ENCODE data around the gene CORO2B.
"Not testable (repeated sequence)": the region's sequence is repeated elsewhere in the genome, so short reads cannot be mapped to it uniquely, and the experiment has no call there.

CORO2B gene

GRCh38 chr15:68593341-68593740 lies 14.5 kb downstream of the CORO2B start:
- no peak for FAIRE-seq

DNA sequence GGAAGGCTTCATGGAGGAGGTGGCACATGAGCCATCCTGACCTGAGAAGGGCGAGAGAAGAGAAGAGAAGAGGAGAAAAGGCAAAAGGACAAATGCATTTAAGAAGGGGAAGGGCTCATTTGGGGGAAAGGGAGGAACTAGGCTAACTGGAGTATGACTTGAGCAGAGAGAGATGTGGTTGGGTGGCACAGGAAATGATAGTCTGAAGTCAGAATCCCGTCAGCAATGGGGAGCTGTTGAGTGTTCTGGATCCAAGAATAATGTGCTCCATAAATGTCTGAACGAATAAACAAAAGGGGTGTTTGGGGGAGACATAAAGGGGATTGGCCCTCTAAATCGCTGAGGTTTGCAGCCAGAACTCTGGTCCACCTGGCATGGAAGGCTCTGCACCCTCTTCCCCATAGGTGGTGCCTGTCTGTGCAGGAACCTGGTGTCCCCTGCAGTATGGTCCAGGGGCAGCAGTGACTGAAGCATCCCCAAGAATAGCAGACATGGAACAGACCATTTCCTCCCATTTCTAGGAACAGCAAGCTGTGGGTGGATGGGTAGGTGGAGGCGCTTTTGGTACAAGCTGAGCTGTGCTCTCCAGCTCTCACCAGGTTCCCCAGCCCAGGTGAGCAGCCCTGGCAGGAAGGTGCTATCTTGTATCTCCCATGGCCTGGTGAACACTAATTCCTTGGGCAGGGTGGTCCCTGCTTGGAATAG lies 15.2 kb downstream of the CORO2B start:
- FAIRE-seq: no peak

DNA sequence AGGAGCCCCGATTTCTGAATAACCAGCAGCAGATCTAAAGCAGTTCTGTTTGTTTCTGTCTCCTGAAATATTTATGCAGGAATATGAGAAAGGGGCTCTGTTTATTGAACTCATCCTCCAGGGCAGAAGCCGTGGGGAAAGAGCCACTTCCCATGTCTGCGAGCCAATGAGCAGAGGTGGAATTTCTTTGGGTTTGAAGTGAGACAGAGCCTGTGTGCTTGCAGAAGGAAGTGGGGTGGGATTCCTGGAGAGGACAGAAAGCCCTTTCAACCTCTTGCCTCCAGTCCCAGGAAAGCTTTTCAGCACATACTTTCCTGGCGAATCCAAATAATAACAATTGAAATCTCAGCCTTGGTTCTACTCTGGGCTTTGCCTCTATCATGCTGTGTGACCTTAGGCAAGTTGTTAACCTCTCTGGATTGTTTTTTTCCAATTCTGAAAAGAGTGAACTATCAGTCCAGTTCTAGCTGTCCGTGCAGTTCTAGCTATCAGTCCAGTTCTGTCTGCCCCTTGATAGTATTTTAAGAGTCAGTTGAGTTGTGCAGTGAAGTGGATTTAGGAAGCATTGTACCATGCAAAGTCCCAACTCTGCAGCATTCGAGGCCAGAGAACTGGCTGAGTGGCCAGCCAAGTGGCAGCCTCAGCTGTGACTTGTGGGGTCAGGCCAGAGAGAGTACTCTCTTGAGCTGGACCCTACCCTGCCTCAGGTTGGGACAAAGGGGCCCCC lies 15.9 kb downstream of the CORO2B start:
- no peak for FAIRE-seq

DNA sequence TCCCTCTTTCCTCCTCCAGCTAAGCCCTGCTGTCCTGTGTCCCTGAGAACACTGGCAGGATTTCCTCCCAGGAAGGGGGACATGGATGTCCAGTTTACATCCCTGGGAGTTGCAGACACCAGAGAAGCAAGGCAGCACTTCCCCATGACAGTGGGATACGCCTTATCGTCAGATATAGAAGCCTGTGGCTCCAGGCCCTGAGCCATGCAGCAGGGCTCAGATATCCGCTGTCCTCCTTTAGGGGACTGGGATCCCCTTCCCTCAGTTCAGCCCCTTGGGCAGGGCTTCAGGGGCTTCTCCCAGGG lies 16.4 kb downstream of the CORO2B start:
- no peak for FAIRE-seq

DNA sequence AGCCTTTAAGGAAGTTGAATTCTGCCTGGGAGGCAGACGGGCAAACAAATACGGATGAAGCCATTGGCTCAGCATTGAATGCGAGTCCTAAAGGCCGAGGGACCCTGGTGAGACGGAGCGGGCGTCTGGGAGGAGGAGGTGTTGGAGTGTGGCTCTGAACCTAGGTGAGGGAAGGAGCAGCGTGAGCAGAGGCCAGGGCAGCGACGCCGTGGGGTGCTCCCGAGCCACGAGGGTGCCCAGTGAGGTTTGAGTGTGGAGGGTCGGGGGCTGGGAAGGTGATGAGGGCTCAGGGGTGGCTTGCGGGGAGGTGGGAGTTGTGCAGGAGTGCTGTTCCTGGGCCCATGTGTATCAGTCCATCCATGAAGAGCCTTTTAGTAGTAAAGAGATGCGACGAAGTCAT lies 17.0 kb downstream of the CORO2B start:
- no peak for FAIRE-seq

- FAIRE-seq: no peak
Observed at GRCh38 chr15:68596691-68597090, 17.9 kb downstream of the CORO2B start.

- FAIRE-seq: no peak
Observed at GRCh38 chr15:68597581-68597980, 18.8 kb downstream of the CORO2B start.

DNA sequence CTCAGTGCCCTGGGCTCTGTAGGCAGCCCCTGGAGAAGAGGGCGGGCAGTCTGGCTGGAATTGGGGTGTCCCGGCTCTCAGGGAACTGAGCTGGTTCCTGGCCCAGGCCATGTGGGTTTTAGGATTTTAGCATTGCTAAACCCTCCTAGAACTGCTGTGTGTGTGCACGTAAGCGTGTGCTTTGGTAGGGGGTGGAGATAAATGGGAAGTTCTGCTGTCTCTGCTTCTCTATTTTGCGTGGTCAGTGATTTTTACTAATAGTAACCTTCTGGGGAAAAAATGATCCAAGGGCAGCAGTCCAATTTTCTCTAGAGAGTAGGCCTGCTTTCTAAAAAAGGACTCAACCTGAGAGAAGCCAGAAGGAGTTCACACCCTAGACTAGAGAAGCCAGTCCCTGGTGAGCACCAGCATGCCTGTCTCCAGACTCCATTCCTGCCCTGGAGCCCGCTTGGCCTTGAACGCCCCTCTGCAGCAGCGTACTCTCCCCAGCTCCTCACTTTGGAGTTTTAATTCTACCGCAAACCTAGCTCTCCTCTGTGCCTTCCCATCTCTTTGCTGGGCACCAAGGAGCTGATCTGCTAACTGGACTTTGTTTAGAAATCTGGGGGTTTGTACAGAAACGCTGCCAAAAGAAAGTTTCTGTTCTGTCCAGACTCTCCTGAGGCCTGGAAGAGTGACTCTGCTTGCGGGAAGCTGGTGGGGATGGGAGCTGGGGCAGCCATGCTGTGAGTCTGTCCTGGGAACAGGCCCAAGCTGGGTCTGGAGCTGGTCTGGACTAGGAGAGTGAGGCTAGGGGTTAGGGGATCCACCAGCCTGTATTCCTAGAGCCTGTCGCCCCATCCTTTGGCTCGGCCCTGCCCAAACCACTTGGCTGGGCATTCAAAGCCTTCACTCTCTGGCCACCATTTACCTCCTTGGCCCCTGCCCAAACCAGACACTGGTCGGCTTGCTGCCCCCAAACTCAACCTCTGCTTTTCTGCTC lies 19.7 kb downstream of the CORO2B start:
- no peak for FAIRE-seq

DNA sequence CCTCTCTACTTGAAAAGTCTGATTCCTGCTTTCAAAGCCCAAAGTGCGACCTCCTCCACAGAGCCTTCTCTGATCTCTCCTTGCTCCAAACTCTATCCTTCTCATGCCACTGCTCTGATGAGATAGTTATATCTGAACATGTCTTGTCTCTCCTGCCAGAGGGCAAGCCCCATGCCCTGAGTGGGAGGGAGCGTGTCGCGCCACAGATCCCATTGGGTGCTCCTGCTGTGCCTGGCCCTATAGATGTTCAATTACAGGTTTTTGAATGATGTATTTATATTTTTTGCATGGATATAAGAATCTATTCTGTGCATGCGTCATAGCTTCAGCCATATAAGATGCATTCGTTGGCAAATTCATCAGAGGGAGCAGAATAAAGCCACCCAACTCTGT lies 20.4 kb downstream of the CORO2B start:
- FAIRE-seq: no peak

DNA sequence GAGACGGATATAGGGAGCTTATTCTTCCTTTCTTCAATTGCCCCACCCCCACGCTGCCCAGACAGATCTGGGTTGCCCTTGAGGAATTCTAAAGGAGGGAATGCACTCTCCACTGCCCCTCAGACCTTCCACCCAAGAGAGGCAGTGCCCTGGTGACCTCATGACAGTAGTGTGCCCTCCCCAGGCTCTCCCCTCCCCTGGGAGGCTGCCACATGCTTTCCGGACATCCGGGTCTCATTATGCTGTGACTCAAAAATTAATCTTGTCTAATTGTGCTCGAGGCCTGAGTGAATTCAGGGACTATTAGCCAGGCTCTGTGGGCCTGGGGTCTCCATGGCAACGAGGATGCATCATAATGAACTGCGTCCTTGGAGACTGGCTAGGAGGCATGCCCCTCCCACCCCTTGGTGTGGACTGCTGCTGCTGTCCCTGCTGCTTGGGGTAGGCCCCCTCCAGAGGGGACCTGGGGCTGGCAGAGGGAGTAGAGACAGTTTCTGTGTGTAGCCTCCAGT lies 20.8 kb downstream of the CORO2B start:
- no peak for FAIRE-seq

DNA sequence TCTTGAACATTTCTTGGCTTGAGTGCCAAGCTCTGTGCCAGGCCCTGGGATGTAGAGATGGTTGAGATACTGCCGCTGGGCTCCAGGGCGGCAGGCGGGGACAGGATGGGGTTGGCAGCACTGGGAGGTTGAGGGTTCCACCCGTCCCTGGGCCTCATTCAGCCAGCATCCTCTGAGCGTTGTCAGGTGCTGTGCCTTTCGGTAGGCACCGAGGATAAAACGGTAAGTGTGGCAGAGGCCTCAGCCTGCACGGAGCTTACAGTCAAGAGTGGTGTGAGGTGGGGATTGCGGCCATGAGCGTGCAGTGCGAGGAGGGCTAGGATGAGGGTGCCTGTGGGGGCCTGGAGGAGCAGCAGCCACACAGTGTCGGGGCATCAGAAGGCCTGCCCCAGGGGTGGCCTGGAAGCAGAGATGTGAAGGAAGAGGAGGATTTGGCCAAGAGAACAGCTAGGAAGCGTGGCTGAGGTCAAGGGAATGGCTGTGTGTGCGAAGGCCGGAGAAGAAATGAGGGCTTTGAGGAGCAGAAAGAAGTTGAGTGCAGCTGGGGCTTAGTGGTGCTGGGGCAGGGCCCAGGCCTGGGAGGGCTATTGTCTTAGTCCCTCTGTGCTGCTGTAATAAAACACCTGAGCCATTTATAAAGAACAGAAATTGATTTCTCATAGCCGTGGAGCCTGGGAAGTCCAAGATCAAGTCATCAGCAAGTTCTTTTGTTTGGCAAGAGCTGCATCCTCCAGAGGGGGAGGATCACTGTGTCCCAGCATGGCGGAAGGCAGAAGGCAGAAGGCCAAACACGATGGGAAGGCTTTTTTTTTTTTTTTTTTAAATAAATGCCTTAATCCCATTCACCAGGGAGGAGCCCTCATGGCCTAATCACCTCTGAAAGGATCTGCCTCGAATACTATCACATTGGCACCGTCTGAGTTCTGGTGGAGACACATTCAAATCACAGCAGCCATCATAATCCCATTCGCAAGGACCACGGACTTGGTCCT lies 22.7 kb downstream of the CORO2B start:
- FAIRE-seq: no peak

- no peak for FAIRE-seq
Observed at GRCh38 chr15:68602459-68603215, 23.8 kb downstream of the CORO2B start.

DNA sequence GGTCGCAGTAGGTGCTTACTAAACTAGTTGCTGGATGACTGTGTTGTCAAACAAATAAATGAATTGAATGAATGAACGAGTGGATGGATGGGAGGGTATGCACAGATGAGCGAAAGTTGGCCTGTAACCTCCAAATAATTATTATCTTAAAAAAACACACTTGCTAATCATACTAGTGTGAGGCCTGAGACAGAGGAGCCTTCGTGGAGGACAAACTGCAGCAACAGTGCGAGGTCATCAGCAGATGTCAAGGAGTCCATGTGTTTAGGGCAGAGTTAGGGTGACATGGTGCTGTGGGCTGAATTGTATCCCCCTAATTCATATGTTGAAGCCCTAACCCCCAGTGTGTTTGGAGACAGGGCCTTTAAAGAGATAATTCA lies 24.4 kb downstream of the CORO2B start:
- no peak for FAIRE-seq

GRCh38 chr15:68603951-68604350 lies 25.2 kb downstream of the CORO2B start:
- no peak for FAIRE-seq

- not testable (repeated sequence) for FAIRE-seq
Observed at GRCh38 chr15:68604840-68605478, 26.2 kb downstream of the CORO2B start.

- FAIRE-seq: no peak
Observed at GRCh38 chr15:68606375-68606774, 27.6 kb downstream of the CORO2B start.

DNA sequence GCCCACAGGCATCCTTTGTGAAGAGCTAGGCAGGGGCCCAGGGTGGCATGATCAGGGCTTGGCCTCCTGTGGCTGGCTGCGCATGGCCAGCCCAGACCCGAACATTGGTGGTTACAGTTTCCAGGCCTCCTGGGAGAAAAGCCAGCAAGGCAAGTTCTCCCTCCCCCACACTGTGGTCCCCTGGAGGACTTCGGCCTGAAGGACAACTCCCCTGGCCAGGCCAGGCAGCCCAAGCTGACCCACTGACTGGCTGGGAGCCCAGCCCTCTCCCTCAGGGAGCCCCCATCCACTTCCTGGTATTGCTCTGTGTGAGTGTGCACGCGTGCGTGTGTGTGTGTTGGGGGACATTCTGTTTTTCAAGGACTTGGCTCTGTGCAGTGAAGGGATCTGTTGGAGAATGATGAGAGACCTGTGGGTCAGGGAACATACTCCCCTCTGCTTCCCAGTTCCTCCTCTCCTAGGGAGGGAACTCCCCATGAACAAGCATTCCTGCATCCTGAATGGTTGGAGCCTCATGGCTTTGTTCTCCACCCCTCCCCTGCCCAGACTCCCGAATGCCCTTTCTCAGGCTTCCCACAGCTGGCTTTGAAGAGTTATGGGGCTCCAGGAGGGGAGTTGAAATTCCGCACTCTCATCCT lies 29.5 kb downstream of the CORO2B start:
- no peak for FAIRE-seq

- no peak for FAIRE-seq
Observed at GRCh38 chr15:68608844-68609232, 30.0 kb downstream of the CORO2B start.

- FAIRE-seq: no peak
Observed at GRCh38 chr15:68609629-68610028, 30.8 kb downstream of the CORO2B start.

DNA sequence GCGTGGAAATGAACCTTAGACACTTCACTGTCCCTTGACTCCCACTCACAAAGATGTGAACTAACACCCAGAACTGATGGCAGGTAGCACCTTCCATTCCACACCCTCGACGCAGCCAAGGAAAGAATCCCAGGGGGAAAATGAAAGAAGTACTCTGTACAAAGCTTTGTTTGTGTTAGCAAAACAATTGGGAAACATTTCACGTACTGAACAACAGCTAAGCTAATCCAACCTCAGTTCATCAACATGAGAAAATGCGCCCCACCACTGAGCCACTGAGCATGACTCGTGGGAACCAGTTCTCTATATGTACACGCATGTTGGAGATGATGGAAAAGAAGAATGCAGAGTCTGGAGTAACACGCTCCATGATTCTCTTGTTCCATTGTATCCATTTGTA lies 32.0 kb downstream of the CORO2B start:
- FAIRE-seq: no peak

Measured in TTC549 (cell line).